Lower lobe of right lung (tissue), 2 donors: ENCODE results near the gene DEGS2. TPM values are rescaled to one million over a fixed set of nuclear protein-coding genes. Genes with fewer than 3 reads are reported as not detected.

Source experiments
- ATAC-seq, 2 donors: fragments of 200-7000 bp; cut with Tn5 transposase; one replicate each; pipeline ENCODE4 v1.9.1; 2020 to 2022; ENCODE audit warnings: mild to moderate bottlenecking in 2 of 2, moderate library complexity in 2 of 2
- DNase-seq: peaks from one replicate; pipeline ENCODE4 v3.0.0-alpha.2; 2020
- H3K27ac ChIP-seq: fragments of 200-600 bp; one replicate; pipeline ENCODE4 v1.8.0; 2022
- H3K27me3 ChIP-seq: fragments of 200-600 bp; one replicate; pipeline ENCODE4 v1.8.0; 2022; ENCODE audit warnings: low read depth
- H3K36me3 ChIP-seq: fragments of 200-600 bp; one replicate; pipeline ENCODE4 v1.8.0; 2022; ENCODE audit warnings: mild to moderate bottlenecking
- H3K4me1 ChIP-seq: fragments of 200-600 bp; one replicate; pipeline ENCODE4 v1.8.0; 2022
- H3K4me3 ChIP-seq: fragments of 200-600 bp; one replicate; pipeline ENCODE4 v1.8.0; 2022; ENCODE audit warnings: mild to moderate bottlenecking
- H3K9me3 ChIP-seq: fragments of 200-600 bp; one replicate; pipeline ENCODE4 v1.8.0; 2022
- CTCF ChIP-seq: fragments of 200-600 bp; IDR thresholded peaks from one replicate; pipeline ENCODE4 v1.8.0; 2022; ENCODE audit warnings: antibody characterized with exemption, mild to moderate bottlenecking
- intact Hi-C: fragments of 100-400 bp; cut with DNase I; formaldehyde crosslinking; loops from one replicate; pipeline ENCODE4 v1.11.0; 2022
- total RNA-seq: library from RNA; stranded (reverse); fragmentation: NEBNext Ultra II Directional; extraction: Animal tissue kit (Norgen Biotek cat#: 25700); gene quantifications from one replicate; pipeline ENCODE4 v1.2.1, GENCODE V29; 2021
- donor health status: DM: no; HTN: yes; CAD: no; lungs with severe emphysema.

DEGS2 gene
- total RNA-seq, 1 donor from 2014 or later = 5.8 TPM

DNA sequence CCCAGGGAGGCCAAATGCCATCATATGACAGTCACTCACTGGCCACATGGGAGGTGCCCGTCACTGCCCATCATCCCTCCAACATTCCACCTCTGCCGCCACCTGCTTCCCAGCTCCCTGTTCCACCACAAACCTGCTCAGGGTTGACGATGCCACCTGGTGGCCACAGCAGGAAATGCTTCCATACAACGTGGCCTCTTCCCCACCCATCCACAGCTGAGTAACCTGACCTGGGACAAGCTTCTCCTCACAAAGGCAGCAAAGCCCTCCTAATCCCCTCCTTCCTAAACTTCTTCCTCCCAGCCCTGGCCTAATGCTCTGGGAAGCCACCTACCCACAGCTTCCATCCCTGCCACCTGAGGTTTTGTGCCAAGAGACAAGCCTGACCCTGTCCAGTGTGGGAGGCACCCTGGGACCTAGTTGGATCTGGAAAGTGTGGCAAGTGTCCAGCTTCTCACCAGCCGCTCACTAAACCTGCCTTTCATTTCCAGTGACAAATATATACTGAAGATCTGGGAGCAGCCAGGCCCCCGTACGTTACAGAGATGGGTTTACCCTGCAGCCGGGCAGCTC lies 4.3 kb downstream of the DEGS2 start:
- Histone ChIP-seq H3K27me3 (peaks cover 22% of the 10 kb centered on the region), H3K36me3 (no peaks in the 10 kb centered on the region), H3K4me3 (no peak overlapping the region), H3K9me3 (peaks cover 12% of the 10 kb centered on the region), H3K4me1 (peaks cover 31% of the 10 kb centered on the region), H3K27ac (no peak overlapping the region)
- DNase-seq = no peak
- TF ChIP-seq CTCF = peak; percentile 57
- intact Hi-C loops = no loop called here
- no peak for ATAC-seq

- intact Hi-C loops = no loop called here
- no peak for TF ChIP-seq CTCF
- H3K36me3 ChIP-seq = no peaks in the 10 kb centered on the region
- H3K27me3 ChIP-seq = peaks cover 6% of the 10 kb centered on the region
- DNase-seq (no peak), ATAC-seq (no peak)
- no peak overlapping the region for H3K4me3 ChIP-seq
- peaks cover 12% of the 10 kb centered on the region for H3K9me3 ChIP-seq
- peaks cover 25% of the 10 kb centered on the region for H3K4me1 ChIP-seq
- no peak overlapping the region for H3K27ac ChIP-seq
These were observed 5.9 kb downstream of the DEGS2 start for GRCh38 chr14:100153560-100153959.

GRCh38 chr14:100152091-100152490 lies 7.4 kb downstream of the DEGS2 start:
- no peaks in the 10 kb centered on the region for H3K27me3 ChIP-seq
- TF ChIP-seq CTCF = no peak

GRCh38 chr14:100150932-100151587 lies 8.4 kb downstream of the DEGS2 start:
- ATAC-seq (no peak), DNase-seq (no peak)
- H3K27ac ChIP-seq = no peak overlapping the region
- intact Hi-C loops = no loop called here
- H3K36me3 ChIP-seq = no peaks in the 10 kb centered on the region
- H3K9me3 ChIP-seq = peaks cover 12% of the 10 kb centered on the region
- H3K4me3 ChIP-seq = no peak overlapping the region
- no peak for TF ChIP-seq CTCF
- peaks cover 38% of the 10 kb centered on the region for H3K4me1 ChIP-seq
- no peaks in the 10 kb centered on the region for H3K27me3 ChIP-seq

More at GRCh38 chr14:100152091-100152490, 7.4 kb downstream of the DEGS2 start:
- H3K4me3 ChIP-seq = no peak overlapping the region
- peaks cover 32% of the 10 kb centered on the region for H3K4me1 ChIP-seq
- peaks cover 12% of the 10 kb centered on the region for H3K9me3 ChIP-seq
- ATAC-seq (no peak), DNase-seq (no peak)
- no peak overlapping the region for H3K27ac ChIP-seq
- intact Hi-C loops = no loop called here
- no peaks in the 10 kb centered on the region for H3K36me3 ChIP-seq

DNA sequence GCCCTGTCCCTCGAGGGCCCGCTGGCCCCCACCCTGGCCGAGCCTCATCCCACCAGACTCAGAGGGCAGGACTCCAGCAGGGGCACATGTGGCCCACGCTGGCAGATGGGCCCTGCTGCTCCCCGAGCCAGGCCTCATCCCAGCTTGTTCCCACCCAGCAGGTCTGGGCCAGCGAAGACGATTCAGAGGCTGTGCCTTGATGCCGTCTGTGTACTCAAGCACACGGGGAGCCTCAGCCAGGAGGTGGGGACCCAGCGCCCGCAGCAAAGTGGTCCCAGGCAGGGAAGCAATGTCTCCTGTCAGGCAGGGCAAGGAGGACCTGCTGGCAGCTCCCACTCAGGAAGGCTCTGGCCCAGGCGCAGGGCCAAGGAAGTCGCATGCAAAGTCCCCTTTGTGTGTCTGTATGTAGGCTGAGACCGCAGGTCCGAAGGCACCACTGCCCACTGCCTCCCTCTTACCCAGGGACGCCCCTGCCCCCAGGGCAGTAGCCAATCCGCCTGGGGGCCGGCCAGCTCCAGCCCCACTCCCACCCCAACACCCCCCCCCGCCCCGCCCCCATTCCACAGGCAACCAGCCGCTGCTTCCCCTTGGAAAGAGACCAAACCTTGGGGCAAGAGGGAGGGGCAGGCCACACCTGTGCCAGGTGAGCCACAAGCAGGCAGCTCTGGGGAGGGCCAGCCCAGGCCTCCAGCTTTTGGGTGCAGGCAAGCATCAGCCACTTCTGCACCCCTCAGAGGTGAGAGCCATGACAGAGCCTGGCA lies 9.4 kb downstream of the DEGS2 start:
- ATAC-seq = peak; percentile 20 to 34
- intact Hi-C loops = no loop called here
- no peak for DNase-seq
- no peaks in the 10 kb centered on the region for H3K27me3 ChIP-seq
- TF ChIP-seq CTCF = no peak
- peaks cover 45% of the 10 kb centered on the region for H3K4me1 ChIP-seq
- peaks cover 9% of the 10 kb centered on the region for H3K9me3 ChIP-seq
- no peak overlapping the region for H3K27ac ChIP-seq
- no peak overlapping the region for H3K4me3 ChIP-seq
- H3K36me3 ChIP-seq = no peaks in the 10 kb centered on the region
